ENCODE data around the gene MATN3.

MATN3 gene

GRCh38 chr2:20013126-20013849 is 820 bp upstream of the MATN3 start:
- Histone ChIP-seq H3K27me3 (ENCODE audit: insufficient read depth, low read length, poor library complexity, severe bottlenecking) (no peaks in the 10 kb centered on the region), H3K9me3 (ENCODE audit: insufficient read depth, low read depth, low read length) (no peaks in the 10 kb centered on the region), H2AFZ (ENCODE audit: low read length) (no peak overlapping the region), H3K9ac (ENCODE audit: low read depth, low read length, poor library complexity, severe bottlenecking) (no peak overlapping the region), H3K4me3 (ENCODE audit: low read length, poor library complexity, severe bottlenecking) (no peak overlapping the region), H3K79me2 (ENCODE audit: insufficient read depth, low read length) (no peaks in the 10 kb centered on the region), H3K4me2 (ENCODE audit: low read depth, low read length, poor library complexity, severe bottlenecking) (no peak overlapping the region), H3K36me3 (ENCODE audit: insufficient read depth, low read length) (no peaks in the 10 kb centered on the region), H3K4me1 (ENCODE audit: insufficient read depth, low read length, poor library complexity, severe bottlenecking) (no peaks in the 10 kb centered on the region), H4K20me1 (ENCODE audit: insufficient read depth, low read length, poor library complexity, severe bottlenecking) (no peaks in the 10 kb centered on the region), H3F3A (ENCODE audit: low read depth) (no peaks in the 10 kb centered on the region), H3K9me2 (replicated peaks; ENCODE audit: low read depth, low read length) (no peaks in the 10 kb centered on the region)
- no peak for TF ChIP-seq EZH2phosphoT487 (IDR thresholded peaks at IDR 0.05; ENCODE audit: borderline replicate concordance)
- TF ChIP-seq, protein P1, sequence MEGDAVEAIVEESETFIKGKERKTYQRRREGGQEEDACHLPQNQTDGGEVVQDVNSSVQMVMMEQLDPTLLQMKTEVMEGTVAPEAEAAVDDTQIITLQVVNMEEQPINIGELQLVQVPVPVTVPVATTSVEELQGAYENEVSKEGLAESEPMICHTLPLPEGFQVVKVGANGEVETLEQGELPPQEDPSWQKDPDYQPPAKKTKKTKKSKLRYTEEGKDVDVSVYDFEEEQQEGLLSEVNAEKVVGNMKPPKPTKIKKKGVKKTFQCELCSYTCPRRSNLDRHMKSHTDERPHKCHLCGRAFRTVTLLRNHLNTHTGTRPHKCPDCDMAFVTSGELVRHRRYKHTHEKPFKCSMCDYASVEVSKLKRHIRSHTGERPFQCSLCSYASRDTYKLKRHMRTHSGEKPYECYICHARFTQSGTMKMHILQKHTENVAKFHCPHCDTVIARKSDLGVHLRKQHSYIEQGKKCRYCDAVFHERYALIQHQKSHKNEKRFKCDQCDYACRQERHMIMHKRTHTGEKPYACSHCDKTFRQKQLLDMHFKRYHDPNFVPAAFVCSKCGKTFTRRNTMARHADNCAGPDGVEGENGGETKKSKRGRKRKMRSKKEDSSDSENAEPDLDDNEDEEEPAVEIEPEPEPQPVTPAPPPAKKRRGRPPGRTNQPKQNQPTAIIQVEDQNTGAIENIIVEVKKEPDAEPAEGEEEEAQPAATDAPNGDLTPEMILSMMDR (conservative IDR thresholded peaks at IDR 0.05; ENCODE audit: low read length), result no peak

- no peaks in the 10 kb centered on the region for H3K27me3 ChIP-seq (ENCODE audit: insufficient read depth, low read length, poor library complexity, severe bottlenecking)
- H3K4me3 ChIP-seq (ENCODE audit: low read length, poor library complexity, severe bottlenecking), result no peak overlapping the region
- TF ChIP-seq EZH2phosphoT487 (IDR thresholded peaks at IDR 0.05; ENCODE audit: borderline replicate concordance), result no peak
- TF ChIP-seq, protein P1 (conservative IDR thresholded peaks at IDR 0.05; ENCODE audit: low read length), result no peak
- H3K79me2 ChIP-seq (ENCODE audit: insufficient read depth, low read length), result no peaks in the 10 kb centered on the region
- no peaks in the 10 kb centered on the region for H3K4me1 ChIP-seq (ENCODE audit: insufficient read depth, low read length, poor library complexity, severe bottlenecking)
- H4K20me1 ChIP-seq (ENCODE audit: insufficient read depth, low read length, poor library complexity, severe bottlenecking), result no peaks in the 10 kb centered on the region
- H3K9ac ChIP-seq (ENCODE audit: low read depth, low read length, poor library complexity, severe bottlenecking), result no peak overlapping the region
- H3K36me3 ChIP-seq (ENCODE audit: insufficient read depth, low read length), result no peaks in the 10 kb centered on the region
- no peak overlapping the region for H3K4me2 ChIP-seq (ENCODE audit: low read depth, low read length, poor library complexity, severe bottlenecking)
- no peaks in the 10 kb centered on the region for H3K9me2 ChIP-seq (replicated peaks; ENCODE audit: low read depth, low read length)
- no peaks in the 10 kb centered on the region for H3K9me3 ChIP-seq (ENCODE audit: insufficient read depth, low read depth, low read length)
- no peak overlapping the region for H2AFZ ChIP-seq (ENCODE audit: low read length)
- no peaks in the 10 kb centered on the region for H3F3A ChIP-seq (ENCODE audit: low read depth)
Measured at GRCh38 chr2:20012032-20012281, 511 bp downstream of the MATN3 start.

DNA sequence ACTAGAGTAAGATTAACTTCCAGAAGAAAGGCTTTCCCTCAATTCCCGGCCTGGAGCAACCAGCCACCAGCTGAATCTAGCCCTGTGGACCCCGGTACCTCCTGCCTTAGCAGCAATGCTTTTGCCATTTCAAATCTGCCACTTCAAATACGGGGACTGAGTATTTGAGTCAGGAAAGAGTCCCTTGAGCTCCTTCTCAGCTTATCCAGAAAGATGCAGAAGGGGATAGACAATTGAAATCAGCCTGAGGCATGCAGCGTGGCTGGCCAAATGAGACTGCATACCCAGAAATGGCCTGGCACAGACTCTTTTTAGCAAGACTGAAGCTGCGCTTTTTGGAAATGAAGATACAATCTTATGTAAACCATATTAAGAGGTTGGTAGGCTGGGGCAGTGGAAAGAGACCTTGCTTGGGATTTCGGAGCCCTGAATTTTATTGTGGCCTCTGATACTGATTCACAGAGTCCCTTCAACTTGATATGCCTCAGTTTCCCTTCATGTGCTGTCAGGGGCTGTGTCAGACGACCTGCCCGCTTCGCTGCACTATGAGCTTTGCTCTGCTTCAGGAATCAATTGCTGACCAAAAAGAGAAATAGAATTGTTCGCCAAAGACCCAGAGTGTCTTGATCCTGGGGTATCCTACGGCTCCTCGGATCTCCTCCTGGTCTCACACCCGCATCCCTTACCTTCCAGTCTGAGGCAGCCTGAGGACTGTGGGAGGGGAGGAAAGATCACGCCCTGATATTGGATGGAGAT is 1.0 kb downstream of the MATN3 start:
- H4K20me1 ChIP-seq (ENCODE audit: insufficient read depth, low read length, poor library complexity, severe bottlenecking), result no peaks in the 10 kb centered on the region
- H3K9me2 ChIP-seq (replicated peaks; ENCODE audit: low read depth, low read length), result no peaks in the 10 kb centered on the region
- no peaks in the 10 kb centered on the region for H3K27me3 ChIP-seq (ENCODE audit: insufficient read depth, low read length, poor library complexity, severe bottlenecking)
- no peak overlapping the region for H3K4me3 ChIP-seq (ENCODE audit: low read length, poor library complexity, severe bottlenecking)
- no peak overlapping the region for H3K9ac ChIP-seq (ENCODE audit: low read depth, low read length, poor library complexity, severe bottlenecking)
- no peak overlapping the region for H3K4me2 ChIP-seq (ENCODE audit: low read depth, low read length, poor library complexity, severe bottlenecking)
- TF ChIP-seq, protein P1 (conservative IDR thresholded peaks at IDR 0.05; ENCODE audit: low read length), result no peak
- no peak for TF ChIP-seq EZH2phosphoT487 (IDR thresholded peaks at IDR 0.05; ENCODE audit: borderline replicate concordance)
- H3K4me1 ChIP-seq (ENCODE audit: insufficient read depth, low read length, poor library complexity, severe bottlenecking), result no peaks in the 10 kb centered on the region
- no peaks in the 10 kb centered on the region for H3K9me3 ChIP-seq (ENCODE audit: insufficient read depth, low read depth, low read length)
- H3K79me2 ChIP-seq (ENCODE audit: insufficient read depth, low read length), result no peaks in the 10 kb centered on the region
- H2AFZ ChIP-seq (ENCODE audit: low read length), result no peak overlapping the region
- H3K36me3 ChIP-seq (ENCODE audit: insufficient read depth, low read length), result no peaks in the 10 kb centered on the region
- H3F3A ChIP-seq (ENCODE audit: low read depth), result no peaks in the 10 kb centered on the region
